B cell (primary cell): ENCODE data around the gene SCAMP5. TPM values are rescaled to one million over a fixed set of nuclear protein-coding genes. Genes with fewer than 3 reads are reported as not detected.

Source experiments
- ATAC-seq: fragments of 200-7000 bp; cut with Tn5 transposase; one replicate; pipeline ENCODE4 v1.10.0; 2021; ENCODE audit warnings: low read depth, mild to moderate bottlenecking, moderate number of reproducible peaks, moderate library complexity
- CTCF ChIA-PET: fragments of 350-600 bp; sonication (Branson Sonifier 250); formaldehyde crosslinking; loops from one replicate; lab custom pipeline; 2021; ENCODE audit warnings: antibody characterized with exemption, inconsistent platforms; lab: Charles Lee
- POLR2A ChIA-PET: fragments of 350-600 bp; sonication (Branson Sonifier 250); formaldehyde crosslinking; loops from one replicate; lab custom pipeline; 2021; ENCODE audit warnings: antibody characterized with exemption; lab: Charles Lee
- DNase-seq: peaks from one replicate; pipeline ENCODE4 v3.0.0; 2013
- H2AFZ ChIP-seq: 2 replicates; pipeline ENCODE4 v1.6.1; 2012; ENCODE audit warnings: mild to moderate bottlenecking, low read depth, low read length; ENCODE audit not compliant: insufficient read depth, poor library complexity, severe bottlenecking
- H3K27ac ChIP-seq, 2 donors: 1 replicate in 1 of 2; 2 replicates in 1 of 2; pipeline ENCODE4 v1.5.1; 2012 to 2013; ENCODE audit warnings: low read length in 2 of 2, mild to moderate bottlenecking in 2 of 2, moderate library complexity in 1 of 2
- H3K27me3 ChIP-seq, 4 experiments: fragments of 200-600 bp in 1 of 4; sonication (generic) in 1 of 4; replicated peaks in 1 of 4; 1 replicate in 2 of 4; 2 replicates in 2 of 4; pipeline versions ENCODE4 v1.6.1 to v1.7.0; 2013 to 2016; ENCODE audit warnings: low read length in 3 of 4, mild to moderate bottlenecking in 2 of 4, mixed read lengths in 1 of 4, moderate library complexity in 1 of 4; ENCODE audit not compliant: insufficient read depth in 4 of 4, control insufficient read depth in 3 of 4; ENCODE audit errors: control extremely low read depth in 1 of 4
- H3K36me3 ChIP-seq, 2 experiments: replicated peaks in 1 of 2; 1 replicate in 1 of 2; 2 replicates in 1 of 2; pipeline versions ENCODE4 v1.6.1 to v1.7.1; 2013; ENCODE audit warnings: low read length in 1 of 2; ENCODE audit not compliant: insufficient read depth in 2 of 2, control insufficient read depth in 1 of 2; ENCODE audit errors: control extremely low read depth in 1 of 2, extremely low read depth in 1 of 2
- H3K4me1 ChIP-seq, 2 donors: fragments of 200-600 bp in 1 of 2; sonication (generic) in 1 of 2; 1 replicate in 1 of 2; 2 replicates in 1 of 2; pipeline versions ENCODE4 v1.5.1 to v1.6.1; 2013 to 2017; ENCODE audit warnings: low read length in 2 of 2; ENCODE audit not compliant: control insufficient read depth in 2 of 2, insufficient read depth in 2 of 2
- H3K4me2 ChIP-seq: replicated peaks from 2 replicates; pipeline ENCODE3; 2012; ENCODE audit warnings: mild to moderate bottlenecking, low read depth, low read length; ENCODE audit not compliant: poor library complexity, severe bottlenecking
- H3K4me3 ChIP-seq, 5 experiments: fragments of 200-600 bp in 1 of 5; sonication (generic) in 1 of 5; 1 replicate in 3 of 5; 2 replicates in 2 of 5; pipeline versions ENCODE4 v1.5.1 to v1.7.0; 2011 to 2016; ENCODE audit warnings: low read length in 4 of 5, mild to moderate bottlenecking in 4 of 5, low read depth in 2 of 5, control low read depth in 1 of 5, moderate library complexity in 1 of 5; ENCODE audit not compliant: insufficient read depth in 1 of 5; ENCODE audit errors: control extremely low read depth in 1 of 5, extremely low read depth in 1 of 5
- H3K79me2 ChIP-seq: fragments of 200-600 bp; sonication (generic); one replicate; pipeline ENCODE4 v1.6.0; 2016; ENCODE audit warnings: low read length; ENCODE audit not compliant: control insufficient read depth, insufficient read depth
- H3K9ac ChIP-seq: fragments of 200-600 bp; sonication (generic); 2 replicates; pipeline ENCODE4 v1.6.1; 2017; ENCODE audit warnings: mild to moderate bottlenecking, low read length, moderate library complexity
- H3K9me3 ChIP-seq, 3 donors: one replicate each; pipeline versions ENCODE4 v1.6.1 to v1.7.1; 2013; ENCODE audit warnings: low read length in 2 of 3; ENCODE audit not compliant: control insufficient read depth in 2 of 3, insufficient read depth in 1 of 3; ENCODE audit errors: control extremely low read depth in 1 of 3
- H4K20me1 ChIP-seq: 2 replicates; pipeline ENCODE4 v1.6.0; 2012; ENCODE audit warnings: mild to moderate bottlenecking, low read length; ENCODE audit not compliant: insufficient read depth, control insufficient read depth, poor library complexity, severe bottlenecking
- H3K27ac Mint-ChIP-seq: one replicate; pipeline ENCODE4 v1.8.0; 2021; ENCODE audit warnings: mixed read lengths
- H3K27me3 Mint-ChIP-seq: one replicate; pipeline ENCODE4 v1.8.0; 2021; ENCODE audit warnings: mixed read lengths
- H3K4me1 Mint-ChIP-seq: one replicate; pipeline ENCODE4 v1.8.0; 2021; ENCODE audit warnings: mixed read lengths
- H3K4me3 Mint-ChIP-seq: one replicate; pipeline ENCODE4 v1.8.0; 2021; ENCODE audit warnings: mixed read lengths
- H3K9me3 Mint-ChIP-seq: one replicate; pipeline ENCODE4 v1.8.0; 2022; ENCODE audit warnings: mixed read lengths; ENCODE audit not compliant: insufficient read depth
- CTCF ChIP-seq: fragments of 200-600 bp; IDR thresholded peaks from one replicate; pipeline ENCODE4 v1.8.0; 2022; ENCODE audit warnings: antibody characterized with exemption, mild to moderate bottlenecking
- EZH2 ChIP-seq: IDR thresholded peaks from 2 replicates; pipeline ENCODE4 v1.6.1; 2012; ENCODE audit warnings: borderline replicate concordance, low read depth, mild to moderate bottlenecking, moderate library complexity, low read length; ENCODE audit not compliant: insufficient read depth, poor library complexity, severe bottlenecking
- WGBS: methylation state at CpG from one replicate; pipeline ENCODE4 v1.1.5; 2013; ENCODE audit warnings: missing lambda C conversion rate; ENCODE audit not compliant: insufficient coverage; 5-methylcytosine and 5-hydroxymethylcytosine counted together
- intact Hi-C: fragments of 100-400 bp; cut with micrococcal nuclease; formaldehyde crosslinking; loops from one replicate; pipeline ENCODE4 v1.10.0; 2022
- polyA plus RNA-seq: library from polyadenylated mRNA; depleted of rRNA; stranded (reverse); fragments of >200 nt; gene quantifications from 2 replicates; pipeline ENCODE4 v1.2.3, GENCODE V29; 2012
- total RNA-seq, 2 donors: library from RNA; stranded (reverse); fragments of 120-200 nt in 1 of 2; gene quantifications; 1 replicate in 1 of 2; 2 replicates in 1 of 2; pipeline versions ENCODE4 v1.2.3 to v1.2.4, GENCODE V29; 2013 to 2022

SCAMP5 gene
- total and polyA plus RNA-seq, 2 donors (not counting 1 experiment from before 2014, with no cell fraction given), result 0.59 to 3.4 TPM

GRCh38 chr15:75019916-75020315, 24.6 kb downstream of the SCAMP5 start:
- POLR2A ChIA-PET, result interaction anchor here (0.8 kb wide), 1 partner anchor 9 kb away, joined by 8 read pairs; no protein-coding TSS in a partner anchor

More at GRCh38 chr15:75019916-75020315, 24.6 kb downstream of the SCAMP5 start:
- H3K9me3 Mint-ChIP-seq, result no peaks in the 10 kb centered on the region
- Histone ChIP-seq H3K27ac (no peak overlapping the region), H3K4me1 (peaks cover 5 to 15% of the 10 kb centered on the region in 2 donors), H3K36me3 (no peaks in the 10 kb centered on the region), H4K20me1 (no peaks in the 10 kb centered on the region), H2AFZ (no peak overlapping the region), H3K9me3 (peaks cover 0 to 9% (median 0%) of the 10 kb centered on the region in 3 donors), H3K4me3 (no peak overlapping the region), H3K79me2 (peaks cover 8% of the 10 kb centered on the region), H3K9ac (no peak overlapping the region), H3K4me2 (no peak overlapping the region), H3K27me3 (peaks cover 0 to 58% (median 31%) of the 10 kb centered on the region in 4 experiments)
- peaks cover 48% of the 10 kb centered on the region for H3K27me3 Mint-ChIP-seq
- CTCF ChIA-PET, result interaction anchor here (1.3 kb wide), 1 partner anchor 23 kb away, joined by 3 read pairs; no protein-coding TSS in a partner anchor
- 93% methylated on average over 3 of the region's 3 CpGs for WGBS
- no peak overlapping the region for H3K4me3 Mint-ChIP-seq
- intact Hi-C loops, result loop anchor here (5.0 to 10.0 kb wide), 3 partner anchors 403 to 625 kb away; partner anchors contain the start of genes CLK3, IMP3, SIN3A and SNX33
- no peak for ATAC-seq
- H3K4me1 Mint-ChIP-seq, result peaks cover 10% of the 10 kb centered on the region
- no peak for DNase-seq
- no peak overlapping the region for H3K27ac Mint-ChIP-seq
- TF ChIP-seq CTCF, result no peak
- no peak for TF ChIP-seq EZH2
